ENCODE results near the gene POLR2J.

- TF ChIP-seq CTCF (IDR thresholded peaks at IDR 0.05) (no peak), POLR2AphosphoS5 (IDR thresholded peaks at IDR 0.05) (no peak)
These were observed 14.7 kb downstream of the POLR2J start for GRCh38 chr7:102463841-102464576.

Measured in prostate gland (tissue), 2 donors.